Measurements from ENCODE around the gene CEACAM3. TPM values are rescaled to one million over a fixed set of nuclear protein-coding genes. Genes with fewer than 3 reads are reported as not detected.
"Not testable (repeated sequence)": the region's sequence is repeated elsewhere in the genome, so short reads cannot be mapped to it uniquely, and the experiment has no call there.

The CEACAM3 gene
- total RNA-seq (ENCODE audit: insufficient read depth, low replicate concordance): 3.4 TPM

- DNase-seq (ENCODE audit: low spot score): no peak
These were observed at the start of gene CEACAM3 for GRCh38 chr19:41796362-41796761. Gene CEACAM3 (plus strand): TSS chr19:41796587. CDS start chr19:41796678, 91 bp downstream.

GRCh38 chr19:41746593-41747227, 49.7 kb upstream of the CEACAM3 start:
- peak; percentile 8 for DNase-seq (ENCODE audit: low spot score)

GRCh38 chr19:41748012-41748411, 48.4 kb upstream of the CEACAM3 start:
- DNase-seq (ENCODE audit: low spot score): no peak

GRCh38 chr19:41750248-41751134, 45.9 kb upstream of the CEACAM3 start:
- not testable (repeated sequence) for DNase-seq (ENCODE audit: low spot score)

GRCh38 chr19:41753159-41753558, 43.2 kb upstream of the CEACAM3 start:
- no peak for DNase-seq (ENCODE audit: low spot score)

- DNase-seq (ENCODE audit: low spot score): peak; percentile 5
These were observed 42.4 kb upstream of the CEACAM3 start for GRCh38 chr19:41753936-41754529.

GRCh38 chr19:41755328-41755913, 41.0 kb upstream of the CEACAM3 start, which contains the start of gene CEACAM6:
Gene CEACAM6 (plus strand): TSS chr19:41755530. CDS start chr19:41755639, 109 bp downstream.
- no peak for DNase-seq (ENCODE audit: low spot score)

- no peak for DNase-seq (ENCODE audit: low spot score)
These were observed 37.5 kb upstream of the CEACAM3 start for GRCh38 chr19:41758846-41759245.

- no peak for DNase-seq (ENCODE audit: low spot score)
These were observed 29.3 kb upstream of the CEACAM3 start for GRCh38 chr19:41767115-41767514.

- not testable (repeated sequence) for DNase-seq (ENCODE audit: low spot score)
These were observed 28.3 kb upstream of the CEACAM3 start for GRCh38 chr19:41768105-41768504.

- no peak for DNase-seq (ENCODE audit: low spot score)
These were observed 26.8 kb upstream of the CEACAM3 start for GRCh38 chr19:41769608-41770007.

- no peak for DNase-seq (ENCODE audit: low spot score)
These were observed 25.0 kb upstream of the CEACAM3 start for GRCh38 chr19:41771410-41771809.

- DNase-seq (ENCODE audit: low spot score): peak; percentile 1
These were observed 21.8 kb upstream of the CEACAM3 start for GRCh38 chr19:41774515-41774980.

- peak; percentile 8 for DNase-seq (ENCODE audit: low spot score)
These were observed 19.7 kb upstream of the CEACAM3 start for GRCh38 chr19:41776700-41777099.

- DNase-seq (ENCODE audit: low spot score): no peak
These were observed 12.8 kb upstream of the CEACAM3 start for GRCh38 chr19:41783612-41784011.

GRCh38 chr19:41784312-41784711, 12.1 kb upstream of the CEACAM3 start:
- no peak for DNase-seq (ENCODE audit: low spot score)

- DNase-seq (ENCODE audit: low spot score): no peak
These were observed 11.6 kb upstream of the CEACAM3 start for GRCh38 chr19:41784743-41785142.

- DNase-seq (ENCODE audit: low spot score): peak; percentile 35
These were observed 10.7 kb upstream of the CEACAM3 start for GRCh38 chr19:41785653-41786052.

- DNase-seq (ENCODE audit: low spot score): no peak
These were observed 9.3 kb upstream of the CEACAM3 start for GRCh38 chr19:41787055-41787454.

GRCh38 chr19:41788518-41788917, 7.9 kb upstream of the CEACAM3 start:
- not testable (repeated sequence) for DNase-seq (ENCODE audit: low spot score)

GRCh38 chr19:41789053-41789452, 7.3 kb upstream of the CEACAM3 start:
- DNase-seq (ENCODE audit: low spot score): not testable (repeated sequence)
